ENCODE data around the gene ITGAX. TPM values are rescaled to one million over a fixed set of nuclear protein-coding genes. Genes with fewer than 3 reads are reported as not detected.

The ITGAX gene
- total RNA-seq, 1 experiment from 2014 or later: 1.6 TPM

- TF ChIP-seq CTCF (IDR thresholded peaks at IDR 0.05; ENCODE audit: unreplicated experiment): no peak
- Mint-ChIP-seq H3K4me3 (ENCODE audit: low read depth, unreplicated experiment) (no peak overlapping the region), H3K27ac (ENCODE audit: unreplicated experiment) (no peak overlapping the region), H3K4me1 (ENCODE audit: low read depth, unreplicated experiment) (no peaks in the 10 kb centered on the region), H3K27me3 (ENCODE audit: unreplicated experiment) (peaks cover 79% of the 10 kb centered on the region), H3K36me3 (ENCODE audit: insufficient read depth, unreplicated experiment) (no peaks in the 10 kb centered on the region), H3K9me3 (ENCODE audit: low read depth, unreplicated experiment) (no peaks in the 10 kb centered on the region)
- no peak for DNase-seq
- BruUV-seq (replicated peaks): no TSS peak
- CTCF ChIA-PET: interaction anchor here (0.7 kb wide), 1 partner anchor 494 kb away, joined by 7 read pairs; no protein-coding TSS in a partner anchor
- intact Hi-C loops (cut with micrococcal nuclease; ENCODE audit: unreplicated experiment): loop anchor here (10.0 kb wide), 1 partner anchor 68 kb away; no protein-coding TSS in a partner anchor
Observed at GRCh38 chr16:31373235-31373634, 18.3 kb downstream of the ITGAX start.

GRCh38 chr16:31375231-31375630 is 20.3 kb downstream of the ITGAX start:
- intact Hi-C loops (cut with micrococcal nuclease; ENCODE audit: unreplicated experiment): loop anchor here (10.0 kb wide), 1 partner anchor 70 kb away; no protein-coding TSS in a partner anchor
- DNase-seq: no peak
- Mint-ChIP-seq H3K36me3 (ENCODE audit: insufficient read depth, unreplicated experiment) (no peaks in the 10 kb centered on the region), H3K4me1 (ENCODE audit: low read depth, unreplicated experiment) (no peaks in the 10 kb centered on the region), H3K4me3 (ENCODE audit: low read depth, unreplicated experiment) (no peak overlapping the region), H3K9me3 (ENCODE audit: low read depth, unreplicated experiment) (no peaks in the 10 kb centered on the region), H3K27me3 (ENCODE audit: unreplicated experiment) (peaks cover 86% of the 10 kb centered on the region), H3K27ac (ENCODE audit: unreplicated experiment) (no peak overlapping the region)
- no peak for TF ChIP-seq CTCF (IDR thresholded peaks at IDR 0.05; ENCODE audit: unreplicated experiment)
- BruUV-seq (replicated peaks): no TSS peak
- CTCF ChIA-PET: interaction anchor here (0.9 kb wide), 1 partner anchor 11 kb away, joined by 5 read pairs; no protein-coding TSS in a partner anchor

GRCh38 chr16:31376705-31377104 is 21.7 kb downstream of the ITGAX start:
- Mint-ChIP-seq H3K27ac (ENCODE audit: unreplicated experiment) (no peak overlapping the region), H3K4me3 (ENCODE audit: low read depth, unreplicated experiment) (no peak overlapping the region), H3K9me3 (ENCODE audit: low read depth, unreplicated experiment) (no peaks in the 10 kb centered on the region), H3K4me1 (ENCODE audit: low read depth, unreplicated experiment) (no peaks in the 10 kb centered on the region), H3K27me3 (ENCODE audit: unreplicated experiment) (peaks cover 86% of the 10 kb centered on the region), H3K36me3 (ENCODE audit: insufficient read depth, unreplicated experiment) (no peaks in the 10 kb centered on the region)
- intact Hi-C loops (cut with micrococcal nuclease; ENCODE audit: unreplicated experiment): loop anchor here (10.0 kb wide), 1 partner anchor 72 kb away; no protein-coding TSS in a partner anchor
- DNase-seq: no peak
- TF ChIP-seq CTCF (IDR thresholded peaks at IDR 0.05; ENCODE audit: unreplicated experiment): no peak
- CTCF ChIA-PET: no interaction called here
- no TSS peak for BruUV-seq (replicated peaks)

- intact Hi-C loops (cut with micrococcal nuclease; ENCODE audit: unreplicated experiment): loop anchor here (10.0 kb wide), 1 partner anchor 73 kb away; no protein-coding TSS in a partner anchor
- Mint-ChIP-seq H3K4me3 (ENCODE audit: low read depth, unreplicated experiment) (no peak overlapping the region), H3K4me1 (ENCODE audit: low read depth, unreplicated experiment) (no peaks in the 10 kb centered on the region), H3K27me3 (ENCODE audit: unreplicated experiment) (peaks cover 81% of the 10 kb centered on the region), H3K36me3 (ENCODE audit: insufficient read depth, unreplicated experiment) (no peaks in the 10 kb centered on the region), H3K9me3 (ENCODE audit: low read depth, unreplicated experiment) (no peaks in the 10 kb centered on the region), H3K27ac (ENCODE audit: unreplicated experiment) (no peak overlapping the region)
- CTCF ChIA-PET: no interaction called here
- no peak for DNase-seq
- no peak for TF ChIP-seq CTCF (IDR thresholded peaks at IDR 0.05; ENCODE audit: unreplicated experiment)
- BruUV-seq (replicated peaks): no TSS peak
Observed at GRCh38 chr16:31377210-31377903, 22.4 kb downstream of the ITGAX start.

All from Calu3 (cell line).